HG03097 (cell line): ENCODE results near the gene DRAM2.
A peak's percentile ranks its signal among the peaks of the same experiment; 100 is the strongest.
"Not testable (repeated sequence)": the region's sequence is repeated elsewhere in the genome, so short reads cannot be mapped to it uniquely, and the experiment has no call there.

ENCODE experiments used
- ATAC-seq: cut with Tn5 transposase; IDR thresholded peaks from one replicate; pipeline ENCODE4 v1.9.1; 2021; ENCODE audit not compliant: unreplicated experiment, low FRiP score

The DRAM2 gene

DNA sequence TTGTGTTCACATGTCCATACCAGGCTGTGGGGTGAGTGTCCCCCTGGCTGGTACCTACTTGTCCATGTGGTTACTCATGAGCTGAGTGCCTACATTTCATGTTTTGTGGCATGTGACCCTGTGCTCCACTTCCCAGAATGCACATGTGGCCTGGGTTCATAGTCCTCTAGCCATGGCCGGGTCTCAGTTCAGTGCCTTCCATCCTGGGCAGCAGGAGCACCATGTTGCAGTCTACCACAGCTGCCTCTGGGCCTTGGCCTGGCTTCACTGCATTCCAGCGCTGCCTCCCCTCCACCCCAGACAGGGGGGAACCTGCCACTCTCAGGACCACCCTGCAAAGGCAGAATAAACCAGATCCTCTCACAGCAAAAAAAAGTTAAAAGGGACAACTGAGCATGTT, 5.6 kb upstream of the DRAM2 start:
- no peak for ATAC-seq

DNA sequence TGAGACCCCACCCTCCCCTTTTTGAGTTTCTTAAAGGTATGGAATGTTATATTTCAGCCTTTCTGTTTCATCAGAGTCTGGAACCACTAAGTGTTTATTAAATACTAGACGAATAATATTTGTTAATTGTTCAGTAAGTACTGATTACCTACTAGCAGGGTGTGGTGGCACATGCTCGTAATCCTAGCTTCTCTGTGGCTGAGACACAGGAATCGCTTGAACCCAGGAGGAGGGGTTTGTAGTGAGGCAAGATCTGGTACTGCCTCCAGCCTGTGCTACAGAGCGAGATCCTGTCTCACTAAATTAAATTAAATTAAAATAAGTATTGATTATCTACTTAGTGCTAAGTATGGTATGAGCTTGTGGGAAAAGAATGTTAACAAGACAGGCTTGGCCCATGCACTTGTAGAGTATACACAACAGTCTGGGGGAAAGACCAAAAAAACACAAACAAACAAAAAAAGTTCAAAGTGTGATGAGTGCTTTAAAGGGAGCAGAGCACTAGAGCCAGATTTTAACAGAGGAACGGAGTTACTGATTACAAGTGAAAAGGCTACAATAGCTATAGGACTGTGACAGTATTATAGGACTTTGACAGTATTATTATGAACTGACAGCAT, 2.6 kb upstream of the DRAM2 start:
- ATAC-seq = no peak

DNA sequence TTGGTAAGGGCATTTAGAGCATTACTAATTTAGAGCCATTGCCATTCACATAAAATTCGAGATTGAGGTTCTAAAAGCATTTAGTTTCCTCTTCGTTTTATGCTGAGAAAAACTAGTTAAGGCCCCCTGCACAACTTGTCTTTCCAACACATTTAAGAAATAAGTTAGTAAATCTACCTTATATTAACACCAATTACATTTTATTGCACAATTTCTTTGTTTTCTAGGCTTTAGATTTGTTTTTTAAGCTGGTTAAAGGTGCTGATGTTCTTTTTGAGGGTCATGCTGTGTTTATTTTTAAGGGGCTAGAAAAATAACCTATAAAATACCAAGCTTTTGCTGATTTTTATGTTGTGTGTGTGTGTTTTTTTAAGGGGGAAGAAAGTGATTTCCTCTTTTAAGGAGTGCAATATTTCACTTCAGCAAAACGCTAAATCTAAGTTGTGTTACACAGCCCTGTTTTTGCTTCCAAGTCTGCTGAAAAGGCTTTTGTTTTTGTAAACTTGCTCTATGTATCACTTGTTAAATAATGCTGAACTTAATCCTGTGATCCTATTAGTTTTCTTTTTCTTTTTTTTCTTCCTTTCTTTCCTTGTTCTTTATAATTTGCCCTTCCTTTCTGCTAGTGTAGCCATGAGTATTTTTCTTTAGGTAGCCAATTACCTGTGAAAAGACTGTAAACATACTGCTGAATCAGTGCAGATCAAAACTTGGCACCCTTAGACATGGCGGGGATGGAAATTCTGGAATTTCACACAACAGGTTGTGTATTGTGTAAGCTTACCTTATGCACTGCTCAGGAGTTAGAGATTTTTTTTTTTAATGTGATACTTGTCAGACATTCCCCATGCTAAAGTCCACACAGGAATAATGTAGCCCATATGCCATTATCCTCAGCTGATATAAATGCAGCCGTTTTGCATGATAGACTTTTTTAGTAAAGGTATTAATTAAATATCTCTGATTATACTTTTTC, 1.6 kb upstream of the DRAM2 start:
- no peak for ATAC-seq

DNA sequence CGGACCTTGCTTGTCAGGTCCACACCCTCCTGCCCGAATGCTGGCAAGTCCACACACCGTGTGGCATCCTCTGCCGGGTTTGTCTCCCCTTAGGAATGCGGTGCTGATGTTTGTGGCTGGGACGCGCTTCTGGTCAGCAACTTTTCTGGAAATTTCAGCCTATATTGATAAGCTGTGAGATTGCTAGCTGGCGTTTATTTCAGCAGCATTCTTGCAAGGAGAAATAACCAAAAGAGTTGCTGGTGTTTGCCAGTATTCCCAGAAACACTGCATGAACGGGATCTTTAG, 731 bp upstream of the DRAM2 start:
- no peak for ATAC-seq

DNA sequence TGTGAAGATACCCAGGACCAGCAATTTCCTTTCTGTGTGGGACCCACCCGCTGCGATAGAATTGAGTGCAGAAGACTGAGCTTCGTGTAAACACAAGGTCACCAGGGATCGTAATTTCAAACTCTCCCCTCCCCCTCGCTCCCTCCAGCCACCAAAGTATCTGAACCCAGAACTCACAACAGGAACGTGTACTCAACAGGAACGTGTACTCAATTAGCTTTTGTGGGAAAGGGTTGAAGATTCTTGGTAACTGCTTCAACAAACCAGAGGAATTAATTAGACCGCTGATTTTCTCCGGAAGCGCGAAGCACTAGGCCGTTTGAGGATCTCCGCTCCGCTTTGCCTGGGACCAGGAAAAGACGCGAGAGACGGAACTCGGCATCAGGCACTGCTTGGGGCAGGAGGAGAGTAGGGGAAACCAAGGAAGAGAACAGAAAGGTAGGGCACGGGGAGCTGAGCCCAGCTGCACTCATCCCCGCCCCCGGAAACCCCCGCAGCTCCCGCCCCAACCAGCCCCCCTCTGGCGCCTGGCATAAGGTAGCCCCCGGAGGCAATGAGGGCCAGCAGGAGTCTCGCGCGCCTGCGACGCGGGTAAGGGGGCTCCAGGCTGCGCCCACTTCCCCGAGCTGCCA, 453 bp downstream of the DRAM2 start:
- peak; percentile 15 for ATAC-seq

DNA sequence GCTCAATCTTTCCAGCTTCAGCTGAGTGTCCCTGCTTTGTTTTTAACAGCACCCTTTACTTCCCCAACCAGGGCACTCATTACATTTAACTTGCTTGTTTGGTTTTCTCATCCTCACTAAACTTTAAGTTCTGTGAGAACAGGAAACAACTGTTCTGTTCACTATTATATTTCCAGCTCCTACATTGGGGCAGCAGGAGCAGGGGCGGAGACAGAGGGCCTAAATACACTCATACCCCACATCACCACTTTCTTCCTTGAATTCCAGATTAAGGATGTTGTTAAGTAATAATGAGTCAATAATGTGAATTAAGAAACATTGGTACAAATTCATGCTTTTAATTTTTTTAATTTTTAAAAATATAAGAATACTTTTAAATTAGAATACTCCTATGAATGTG, 6.0 kb downstream of the DRAM2 start:
- no peak for ATAC-seq

DNA sequence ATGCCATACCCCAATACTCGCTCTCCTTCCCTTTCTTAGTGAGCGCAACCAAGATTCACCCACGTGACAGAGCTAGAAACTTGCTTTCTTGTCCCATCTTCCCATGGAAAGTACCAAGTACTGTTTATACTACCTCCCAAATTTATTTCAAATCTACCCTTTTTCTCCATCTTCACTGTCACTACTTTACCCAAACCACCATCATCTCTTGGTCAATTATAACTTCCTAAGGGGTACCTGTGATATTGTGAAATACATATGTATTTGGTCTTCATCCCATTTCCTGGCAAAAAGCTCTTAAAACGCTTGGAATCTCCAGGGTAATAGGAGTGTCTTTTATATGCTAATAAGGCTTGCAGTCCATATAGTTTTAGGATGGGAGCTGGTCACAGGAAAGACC, 8.2 kb downstream of the DRAM2 start:
- no peak for ATAC-seq

DNA sequence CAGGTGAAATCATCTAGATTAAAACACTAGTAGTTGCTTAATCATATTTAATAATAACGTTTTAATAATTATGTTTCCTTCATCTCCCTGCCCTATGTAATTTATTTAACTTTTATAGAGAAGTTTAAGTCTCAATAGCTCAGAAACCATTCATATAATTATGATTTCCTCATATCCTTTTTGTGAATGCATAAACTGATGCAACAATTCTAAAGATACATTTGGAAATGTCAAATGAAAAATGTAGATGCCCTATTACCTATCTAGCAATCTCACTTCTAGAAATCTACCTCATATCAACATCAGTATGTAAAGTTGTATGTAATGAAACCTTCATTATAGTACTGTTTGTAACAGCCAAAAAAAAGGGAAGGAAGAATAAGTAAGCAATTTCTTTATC, 10.5 kb downstream of the DRAM2 start:
- no peak for ATAC-seq

DNA sequence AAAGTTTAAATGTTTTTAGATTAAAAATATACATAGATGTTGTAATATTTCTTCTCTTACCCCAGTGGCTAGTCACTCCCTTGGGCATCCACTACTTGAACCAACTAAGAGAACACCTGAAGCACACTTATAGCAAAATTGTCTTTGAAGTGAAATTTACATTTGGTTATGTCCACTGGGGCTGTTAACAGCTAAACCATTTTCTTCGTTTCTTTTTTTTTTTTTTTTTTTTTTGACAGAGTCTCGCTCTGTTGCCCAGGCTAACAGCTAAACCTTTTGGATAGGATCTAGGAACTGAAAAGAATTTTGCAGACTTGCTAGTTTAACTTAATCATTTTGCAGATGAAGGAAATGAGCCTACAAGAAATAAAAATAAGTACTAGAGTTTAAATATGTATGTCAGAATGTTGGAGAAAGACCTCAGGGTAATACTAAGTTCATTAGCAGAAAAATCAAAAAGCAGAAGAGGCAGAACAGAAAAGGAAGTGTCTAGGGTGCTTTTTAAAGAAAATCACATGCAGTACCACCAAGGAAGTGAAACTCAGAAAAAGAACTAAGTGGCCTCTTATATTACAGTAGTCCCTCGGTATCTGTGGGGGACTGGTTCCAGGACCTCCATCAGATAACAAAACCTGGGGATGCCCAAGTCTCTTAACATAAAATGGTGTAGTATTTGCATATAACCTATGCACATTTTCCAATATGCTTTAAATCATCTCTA, 11.8 kb downstream of the DRAM2 start:
- peak; percentile 78 for ATAC-seq

DNA sequence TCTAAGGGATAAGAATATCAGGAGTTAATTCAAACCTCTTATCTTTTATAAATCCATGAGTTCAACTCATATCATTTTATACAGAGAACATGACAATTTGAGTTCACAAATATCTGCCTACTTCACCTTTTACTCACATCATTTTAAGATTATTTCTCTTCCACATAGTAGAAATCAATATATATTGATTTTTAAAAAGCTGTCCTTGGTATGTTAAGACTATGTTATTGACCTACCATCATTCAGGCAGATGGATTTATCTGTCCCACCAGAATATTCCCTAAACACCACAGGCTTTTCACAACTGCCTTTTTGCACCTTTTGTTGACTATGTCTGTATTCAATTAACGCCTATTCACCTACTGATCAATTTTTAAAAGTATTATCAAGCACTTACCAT, 13.5 kb downstream of the DRAM2 start:
- no peak for ATAC-seq

DNA sequence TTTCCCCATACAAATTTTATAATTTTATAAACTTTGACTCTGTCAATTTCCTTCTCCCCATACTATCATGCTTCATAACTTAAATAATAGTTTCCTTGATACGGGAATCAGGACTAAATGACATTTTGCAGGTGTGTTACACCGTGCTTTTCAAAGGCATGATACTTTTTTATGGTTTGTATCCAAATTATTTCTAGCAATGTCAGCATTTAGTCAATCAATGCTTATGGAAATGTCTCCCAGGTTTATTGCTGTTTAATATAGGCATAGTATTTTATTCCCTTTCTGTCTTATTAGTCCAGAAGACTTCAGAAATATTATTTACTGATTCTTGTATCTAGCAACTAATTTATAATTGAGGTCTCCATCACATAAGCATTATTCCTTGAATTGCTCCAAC, 23.4 kb downstream of the DRAM2 start:
- ATAC-seq = no peak

DNA sequence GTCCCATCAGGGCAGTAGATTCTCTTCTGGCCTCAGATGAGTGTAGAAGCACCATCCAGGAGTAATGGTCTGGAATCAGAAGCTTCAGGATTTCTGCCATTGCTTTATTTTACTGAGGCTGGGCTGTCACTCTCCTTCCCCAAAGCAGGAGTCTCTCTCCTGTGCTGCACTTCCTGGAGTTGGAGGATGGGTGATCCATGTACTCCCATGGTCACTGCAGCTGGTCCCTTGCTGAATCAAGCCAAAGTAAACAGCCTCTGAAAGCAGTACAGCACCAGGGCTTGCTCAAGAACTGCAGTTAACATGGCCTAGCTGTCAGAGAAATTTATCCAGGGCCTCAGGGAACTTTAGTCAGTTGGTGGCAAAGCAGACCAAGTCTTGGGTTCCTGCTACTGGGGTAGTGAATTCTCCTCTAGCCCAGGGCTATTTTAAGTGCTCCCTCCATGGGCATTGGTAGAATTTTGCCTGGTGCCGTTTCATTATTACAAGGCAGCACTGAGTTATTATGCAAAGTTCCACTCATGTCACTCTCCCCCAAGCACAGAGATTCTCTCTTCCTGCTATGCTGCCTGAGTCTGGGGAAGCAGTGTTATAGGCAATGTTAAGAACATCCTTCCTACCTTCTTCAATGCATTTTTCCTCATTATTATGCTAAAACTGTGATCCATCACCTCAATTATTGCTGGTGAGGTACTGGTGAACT, 29.5 kb downstream of the DRAM2 start:
- no peak for ATAC-seq

DNA sequence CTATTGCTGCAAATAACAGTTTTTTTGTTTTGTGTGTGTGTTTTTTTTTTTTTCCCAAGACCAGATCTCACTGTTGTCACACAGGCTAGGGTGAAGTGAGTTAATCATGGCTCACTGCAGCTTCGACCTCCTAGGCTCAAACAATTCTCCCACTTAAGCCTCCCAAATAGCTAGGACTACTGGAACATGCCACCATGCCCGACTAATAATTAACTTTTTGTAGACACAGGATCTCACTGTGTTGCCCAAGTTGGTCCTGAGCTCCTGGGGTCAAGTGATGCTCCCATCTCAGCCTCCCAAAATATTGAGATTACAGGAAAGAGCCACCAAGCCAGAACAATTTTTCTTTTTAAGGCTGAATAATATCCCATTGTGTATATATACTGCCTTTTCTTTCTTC, 34.9 kb downstream of the DRAM2 start:
- ATAC-seq = no peak

DNA sequence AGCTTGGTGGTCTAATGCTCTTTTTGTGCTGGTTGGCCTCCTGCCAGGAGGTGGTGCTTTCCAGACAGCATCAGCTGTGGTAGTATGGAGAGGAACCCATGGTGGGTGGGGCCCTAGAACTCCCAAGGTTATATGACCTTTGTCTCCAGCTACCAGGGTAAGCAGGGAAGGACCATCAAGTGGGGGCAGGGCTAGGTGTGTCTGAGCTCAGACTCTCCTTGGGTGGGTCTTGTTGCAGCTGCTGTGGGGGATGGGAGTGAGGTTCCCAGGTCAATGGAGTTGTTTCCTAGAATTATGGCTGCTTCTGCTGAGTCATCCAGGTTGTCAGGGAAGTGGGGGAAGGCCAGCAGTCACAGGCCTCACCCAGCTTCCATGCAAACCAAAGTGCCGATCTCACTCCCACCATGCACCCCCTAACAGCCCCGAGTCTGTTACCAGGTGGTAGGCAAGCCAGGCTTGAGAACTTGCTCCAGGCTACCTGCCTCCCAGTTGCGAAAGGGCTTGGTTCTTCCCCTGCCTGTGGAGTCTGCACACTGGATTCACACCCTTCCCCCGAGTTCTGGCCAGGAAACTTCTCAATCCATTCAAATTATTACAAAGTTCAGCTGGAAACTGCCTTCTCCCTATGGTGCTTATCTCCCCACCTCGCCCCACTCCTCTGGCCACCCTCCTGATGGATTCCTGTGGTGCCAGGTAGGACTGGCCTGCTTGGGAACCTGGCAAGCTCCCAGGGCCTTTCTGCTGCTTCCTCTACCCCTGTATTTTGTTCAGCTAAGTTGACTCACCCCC, 37.8 kb downstream of the DRAM2 start:
- no peak for ATAC-seq

DNA sequence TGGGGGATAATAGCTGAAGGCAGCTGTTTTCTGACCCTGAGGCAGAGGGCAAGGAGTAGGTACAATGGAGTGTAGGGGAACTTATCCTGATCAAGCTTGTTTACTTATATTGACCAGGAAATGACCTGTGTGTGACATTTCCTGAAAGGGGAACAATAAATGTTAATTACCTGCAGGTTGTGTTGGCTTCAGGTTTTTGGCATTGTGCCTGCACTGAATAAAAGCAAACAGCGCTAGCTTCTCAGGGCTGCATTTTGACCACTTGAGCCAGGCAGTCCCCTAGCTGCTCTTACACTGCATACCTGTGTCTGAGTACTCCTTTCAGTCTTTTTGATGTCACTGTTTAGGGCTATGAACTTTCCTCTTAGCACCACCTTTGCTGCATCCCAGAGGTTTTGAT, 40.6 kb downstream of the DRAM2 start:
- ATAC-seq = no peak

DNA sequence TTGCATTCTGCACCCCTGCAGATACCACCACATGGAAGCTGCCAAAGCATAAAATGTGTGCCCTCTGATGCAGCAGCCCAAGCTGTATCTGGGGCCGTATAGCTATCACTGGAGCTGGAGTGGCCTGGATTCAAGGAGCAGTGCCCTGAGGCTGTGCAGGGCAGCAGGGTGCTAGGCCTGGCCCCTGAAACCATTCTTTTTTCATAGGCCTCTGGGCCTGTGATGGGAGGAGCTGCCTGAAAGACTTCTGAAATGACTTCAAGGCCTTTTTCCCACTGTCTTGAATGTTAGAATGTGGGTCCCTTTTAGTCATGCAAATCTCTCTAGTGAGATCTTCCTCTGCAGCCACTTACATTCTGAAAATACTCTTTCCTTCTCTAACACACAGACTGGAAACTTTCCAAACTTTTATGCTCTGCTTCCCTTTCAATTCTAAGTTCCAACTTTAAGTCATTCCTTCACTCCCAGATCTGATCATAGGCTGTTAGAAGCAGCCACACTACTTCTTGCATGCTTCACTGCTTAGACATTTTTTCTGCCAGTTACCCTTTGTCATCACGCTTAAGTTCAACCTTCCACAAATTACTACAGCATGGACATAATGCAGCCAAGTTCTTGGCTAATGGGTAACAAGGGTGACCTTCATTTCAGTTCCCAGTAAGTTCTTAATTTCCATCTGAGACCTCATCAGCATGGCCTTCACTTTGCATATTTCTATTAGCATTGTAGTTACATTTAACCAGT, 42.4 kb downstream of the DRAM2 start:
- ATAC-seq = no peak

DNA sequence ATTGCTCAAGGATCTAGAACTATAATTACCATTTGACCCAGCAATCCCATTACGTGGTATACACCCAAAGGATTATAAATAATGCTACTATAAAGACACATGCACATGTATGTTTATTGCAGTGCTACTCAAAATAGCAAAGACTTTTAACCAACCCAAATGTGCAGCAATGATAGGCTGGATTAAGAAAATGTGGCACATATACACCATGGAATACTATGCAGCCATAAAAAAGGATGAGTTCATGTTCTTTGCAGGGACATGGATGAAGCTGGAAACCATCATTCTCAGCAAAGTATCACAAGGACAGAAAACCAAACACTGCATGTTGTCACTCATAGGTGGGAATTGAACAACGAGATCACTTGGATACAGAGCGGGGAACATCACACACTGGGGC, 44.5 kb downstream of the DRAM2 start:
- ATAC-seq = not testable (repeated sequence)

DNA sequence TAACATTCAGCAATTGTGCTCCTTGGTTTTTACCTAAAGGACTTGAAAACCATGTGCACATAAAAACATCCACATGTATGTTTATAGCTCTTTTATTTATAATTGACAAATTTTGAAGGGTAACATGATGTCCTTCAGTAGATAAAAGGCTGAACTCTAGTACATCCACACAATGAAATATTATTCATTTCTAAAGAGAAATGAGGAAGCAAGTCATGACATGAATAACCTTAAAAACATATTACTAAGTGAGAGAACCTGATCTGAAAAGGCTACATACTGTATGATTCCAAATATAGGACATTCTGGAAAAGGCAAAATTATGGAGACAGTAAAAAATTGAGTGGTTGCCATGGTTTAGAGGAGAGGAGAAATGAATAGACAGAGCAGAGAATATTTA, 50.3 kb downstream of the DRAM2 start:
- no peak for ATAC-seq

DNA sequence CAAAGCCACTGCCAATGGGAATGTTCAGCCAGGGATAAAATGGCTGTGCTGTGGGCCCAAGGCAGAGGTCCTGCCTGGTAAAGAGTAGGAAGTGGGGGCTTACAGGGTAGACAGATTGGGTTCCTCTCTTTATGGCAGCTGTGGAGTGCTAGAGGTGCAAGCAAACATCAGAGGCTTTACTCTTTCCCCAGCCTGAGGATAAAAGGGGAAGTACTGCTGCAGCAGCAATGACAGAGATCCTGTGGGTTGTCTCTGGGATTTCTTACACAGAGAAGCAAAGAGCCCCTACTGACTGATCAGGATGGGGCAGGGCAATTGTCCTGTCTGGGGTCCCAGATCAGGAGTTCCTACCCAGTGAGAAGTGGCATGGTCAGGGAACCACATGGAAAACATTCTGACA, 54.2 kb downstream of the DRAM2 start:
- ATAC-seq = no peak
